HG02623 (cell line): ENCODE data around the gene BMPER.

ENCODE experiments used
- ATAC-seq: cut with Tn5 transposase; IDR thresholded peaks from one replicate; pipeline ENCODE4 v1.9.1; 2021; ENCODE audit warnings: moderate library complexity; ENCODE audit not compliant: unreplicated experiment

BMPER gene

DNA sequence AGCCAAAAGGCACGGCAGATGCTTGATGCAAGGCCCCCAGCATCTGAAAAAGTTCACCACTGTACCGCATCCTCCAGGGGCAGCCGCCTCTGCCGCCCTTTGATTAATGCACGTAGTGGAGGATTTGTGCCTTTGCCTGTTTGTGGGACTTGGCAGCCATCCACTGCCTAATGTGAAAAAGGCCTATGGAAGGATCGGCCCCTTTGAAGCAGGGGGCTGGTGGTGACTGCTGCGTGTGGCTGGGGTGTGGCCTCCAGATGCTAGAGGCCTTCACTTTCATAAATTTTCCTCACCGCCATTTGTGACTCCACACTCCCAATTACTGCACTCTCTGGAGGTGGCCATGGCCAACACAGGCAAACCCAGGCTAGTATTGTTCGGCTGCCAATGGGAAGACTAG lies 226.0 kb downstream of the BMPER start:
- ATAC-seq = no peak

- ATAC-seq = no peak
Measured at GRCh38 chr7:34133356-34133982, 228.1 kb downstream of the BMPER start.

DNA sequence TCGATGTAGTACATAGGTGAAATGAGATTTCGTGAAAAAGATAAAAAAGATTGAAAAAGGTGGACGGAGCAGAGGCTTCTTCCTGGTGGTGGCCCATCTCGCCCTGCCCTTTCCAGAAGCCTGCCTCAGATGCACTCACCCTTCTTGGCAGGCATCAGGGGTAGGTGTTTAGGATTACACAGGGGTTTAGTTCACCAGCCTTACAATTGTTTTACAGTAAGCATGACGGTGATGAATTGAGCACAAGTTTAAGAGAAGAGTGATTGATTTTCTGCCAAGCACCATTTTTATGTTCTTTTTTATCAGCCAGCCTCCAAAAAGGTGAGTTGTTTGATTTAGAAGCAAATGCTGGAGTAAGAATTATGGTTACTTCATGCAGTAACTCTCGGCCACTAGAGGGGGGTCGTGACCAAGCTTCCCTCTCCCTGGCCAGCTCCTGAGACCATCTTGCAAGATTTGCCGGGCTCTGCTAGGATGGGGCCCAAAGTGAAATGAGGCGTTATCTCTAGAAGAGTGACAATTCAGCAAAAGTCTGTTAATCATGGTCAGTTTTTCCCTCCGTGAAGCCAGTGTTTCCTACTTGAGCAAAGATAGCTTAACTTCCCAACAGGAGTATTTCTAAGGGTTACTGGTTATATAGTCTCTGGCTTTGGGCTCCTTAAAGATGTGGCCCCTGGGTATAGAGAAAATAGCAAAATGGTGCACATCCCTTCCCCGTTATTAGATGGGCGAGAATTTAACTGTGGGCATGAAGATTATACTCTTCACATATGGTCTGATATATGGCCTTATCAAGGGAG lies 228.8 kb downstream of the BMPER start:
- peak; percentile 42 for ATAC-seq

DNA sequence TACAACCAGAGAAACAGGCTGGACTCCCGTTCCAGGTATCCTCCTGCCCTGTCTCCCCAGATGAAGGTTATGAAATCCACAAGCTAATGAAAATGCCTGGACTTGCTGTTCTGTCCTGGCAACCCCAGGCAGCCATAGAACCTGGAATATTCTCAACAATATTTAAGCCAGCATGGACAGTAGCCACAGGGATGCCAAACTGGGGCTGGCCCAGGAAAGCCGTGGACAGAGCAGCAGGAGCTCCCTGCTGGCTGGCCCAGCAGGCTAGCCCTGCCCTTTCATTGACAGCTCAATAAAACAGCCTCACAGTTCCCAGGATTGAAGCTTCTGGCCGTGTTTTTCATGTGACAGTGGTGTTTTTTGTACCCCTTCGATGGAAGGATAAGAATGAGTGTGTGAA lies 230.6 kb downstream of the BMPER start:
- ATAC-seq = no peak

DNA sequence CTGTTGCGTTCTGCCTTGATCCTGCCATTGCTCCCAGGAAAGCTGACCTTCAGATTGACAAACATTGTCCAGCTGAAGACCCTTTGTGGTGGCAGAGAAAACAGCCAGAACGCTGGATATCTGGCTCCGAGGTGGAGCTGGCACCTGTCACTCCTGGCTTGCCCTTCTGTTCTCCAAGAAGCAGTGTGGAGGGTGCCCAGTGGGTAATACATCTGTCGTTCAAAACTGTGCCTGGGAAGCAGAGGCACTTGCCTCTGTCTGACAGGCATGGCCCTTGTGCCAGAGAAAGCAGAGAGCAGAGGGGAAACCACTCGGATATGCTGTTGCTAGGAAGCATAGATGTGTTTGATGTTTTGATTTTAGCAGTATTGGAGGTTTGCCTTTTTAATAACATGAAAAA lies 231.4 kb downstream of the BMPER start:
- no peak for ATAC-seq

GRCh38 chr7:34137176-34137575 lies 231.8 kb downstream of the BMPER start:
- no peak for ATAC-seq

DNA sequence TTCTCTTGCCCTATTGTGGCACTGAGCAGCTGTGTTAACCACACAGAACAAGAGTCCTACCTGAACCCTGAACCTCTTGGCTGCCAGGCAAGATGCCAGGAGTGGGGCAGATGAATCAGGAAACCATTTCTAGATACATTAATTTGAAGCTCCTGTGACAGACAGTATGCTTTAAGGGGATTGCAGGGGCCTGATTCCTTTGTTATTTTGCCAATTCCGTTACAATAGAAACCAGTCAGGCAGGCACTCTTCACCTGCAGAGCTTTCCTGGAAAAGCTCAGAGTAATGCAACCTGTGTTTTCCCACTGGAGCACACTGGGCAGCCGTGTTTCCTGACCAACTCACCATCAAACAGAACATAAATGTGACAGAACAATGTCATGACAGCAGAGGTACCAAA lies 233.1 kb downstream of the BMPER start:
- ATAC-seq = no peak

- no peak for ATAC-seq
Measured at GRCh38 chr7:34139086-34139485, 233.7 kb downstream of the BMPER start.

DNA sequence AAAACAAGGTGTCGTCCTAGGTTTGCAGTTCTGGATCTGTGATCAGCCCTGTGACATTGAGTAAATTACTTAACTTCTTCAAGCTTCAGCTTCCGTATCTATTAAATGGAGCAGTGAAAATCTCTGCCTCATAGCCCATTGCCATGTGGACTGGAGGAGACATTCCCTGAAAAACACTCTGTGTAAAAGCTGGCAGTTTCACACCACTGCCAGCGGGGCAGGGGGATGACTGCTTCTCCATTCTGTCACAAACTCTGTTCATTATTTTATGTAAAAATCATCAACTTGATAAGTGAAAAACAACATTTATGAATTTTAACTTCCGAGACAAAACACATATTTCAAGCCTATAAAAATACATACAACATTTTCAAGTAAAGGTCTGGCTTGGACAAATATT lies 234.7 kb downstream of the BMPER start:
- no peak for ATAC-seq

- no peak for ATAC-seq
Measured at GRCh38 chr7:34143402-34143801, 238.1 kb downstream of the BMPER start.

DNA sequence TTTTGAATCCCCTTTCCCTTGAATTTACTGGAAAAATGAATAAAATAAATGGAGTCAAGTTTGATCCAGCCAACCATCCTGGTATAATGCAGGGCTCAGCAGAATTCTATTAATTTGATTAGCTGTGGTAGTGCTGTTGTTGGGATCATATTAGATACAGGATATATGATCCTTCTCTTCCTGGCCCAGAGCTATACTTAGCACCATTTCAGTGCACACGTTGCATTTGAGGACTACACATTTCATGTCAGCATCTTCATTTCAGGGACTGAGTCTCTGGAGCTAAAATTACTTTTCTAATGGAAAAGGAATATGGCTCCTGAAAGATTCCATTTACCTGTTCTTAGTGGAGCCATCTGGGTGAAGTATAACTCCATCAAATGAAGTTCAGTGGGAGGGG lies 240.3 kb downstream of the BMPER start:
- no peak for ATAC-seq

DNA sequence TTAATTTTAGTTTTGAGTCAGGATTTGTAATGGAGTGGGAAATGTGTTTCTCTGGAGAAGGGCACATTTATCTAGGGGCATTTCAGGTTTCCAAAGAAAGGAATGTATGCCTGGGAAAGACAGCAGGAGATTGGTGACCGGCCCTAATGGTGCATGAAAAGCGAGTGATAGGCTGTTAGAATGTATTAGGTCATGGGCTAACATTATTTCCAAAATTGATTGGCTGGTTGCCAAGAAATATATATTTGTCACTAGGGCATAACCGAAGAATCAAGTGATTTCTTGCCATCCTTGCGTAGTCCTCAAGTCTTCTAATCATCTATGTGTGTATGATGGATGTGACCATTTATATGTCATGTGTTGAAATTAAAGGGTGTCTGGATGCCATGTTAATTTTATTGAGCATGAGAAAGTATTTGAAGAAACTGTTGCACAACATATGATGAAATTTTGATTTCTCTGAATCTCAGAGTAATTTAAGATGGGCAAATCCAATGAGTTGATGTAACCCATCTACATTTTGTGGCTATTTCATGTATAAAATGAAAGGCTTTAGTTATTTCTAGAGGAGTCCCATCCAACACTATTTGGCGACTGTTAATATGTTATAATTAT lies 248.4 kb downstream of the BMPER start:
- no peak for ATAC-seq

DNA sequence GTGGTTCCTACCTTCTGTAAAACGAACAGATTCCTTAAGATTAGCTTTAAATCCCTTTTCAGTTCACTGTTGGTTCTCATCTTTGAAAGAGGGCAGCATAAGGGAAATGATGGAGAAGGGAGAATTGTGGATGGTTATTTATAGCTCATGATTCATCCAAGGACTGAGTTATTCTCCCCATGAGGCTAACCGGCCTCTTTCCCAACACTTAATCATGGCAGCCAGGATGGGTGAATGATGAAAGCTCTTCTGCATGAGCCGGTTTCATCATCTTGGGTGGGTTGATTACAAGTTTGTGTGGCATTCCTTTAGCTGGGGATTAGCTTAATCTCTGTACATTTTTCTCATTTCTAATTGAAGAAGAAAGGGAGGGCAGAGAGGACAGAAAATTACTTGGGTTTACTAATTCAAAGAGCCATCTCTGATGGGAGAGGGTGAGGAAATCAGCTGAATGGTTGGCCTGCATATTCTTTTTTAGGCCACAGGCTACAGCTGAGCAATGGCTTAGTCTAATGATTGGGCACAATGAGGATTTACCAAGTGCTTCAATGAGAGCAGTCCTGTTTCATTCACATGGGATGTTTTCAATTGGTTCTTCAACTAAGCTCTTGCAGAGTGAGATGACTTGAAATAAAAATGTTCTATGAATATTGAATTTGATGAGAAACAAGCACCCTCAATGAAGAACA lies 250.0 kb downstream of the BMPER start:
- ATAC-seq = no peak

DNA sequence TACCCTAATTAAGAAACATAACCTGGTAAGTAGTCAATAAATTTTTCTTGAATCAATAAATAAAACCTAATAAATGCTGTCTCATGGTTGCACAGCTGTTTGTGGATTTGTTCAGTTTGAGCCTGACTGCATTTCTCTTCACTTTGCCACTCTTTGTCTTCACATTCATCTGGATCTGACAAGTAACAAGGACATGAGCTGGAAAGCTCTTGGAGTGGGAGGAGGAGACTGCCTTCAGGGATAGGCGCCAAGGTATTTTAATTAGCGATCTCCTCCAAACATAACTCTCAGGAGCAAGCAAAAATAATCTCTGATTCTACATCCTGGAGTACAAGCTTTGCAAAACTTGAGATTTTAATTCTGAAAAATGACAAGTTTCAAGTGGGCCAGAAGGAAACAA lies 251.0 kb downstream of the BMPER start:
- no peak for ATAC-seq

DNA sequence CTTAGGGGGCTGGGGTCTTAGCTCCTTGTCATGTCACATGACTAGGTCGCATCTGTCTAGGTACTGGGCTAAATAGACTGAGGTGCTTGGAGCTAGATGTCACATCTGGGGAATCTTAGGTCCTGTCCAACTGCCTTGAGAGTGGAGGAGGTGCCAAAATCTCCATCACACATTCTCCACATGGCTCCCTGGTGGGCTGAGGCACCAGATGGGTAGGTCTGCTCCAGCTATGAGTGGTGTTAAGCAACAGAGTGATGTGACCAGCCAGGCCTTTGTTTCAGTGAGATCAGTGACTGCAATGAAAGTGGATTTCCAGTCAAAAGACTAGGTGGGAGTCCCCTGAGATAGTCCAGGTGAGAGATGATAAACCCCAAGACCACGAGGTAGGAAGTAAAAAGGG lies 251.8 kb downstream of the BMPER start:
- no peak for ATAC-seq

DNA sequence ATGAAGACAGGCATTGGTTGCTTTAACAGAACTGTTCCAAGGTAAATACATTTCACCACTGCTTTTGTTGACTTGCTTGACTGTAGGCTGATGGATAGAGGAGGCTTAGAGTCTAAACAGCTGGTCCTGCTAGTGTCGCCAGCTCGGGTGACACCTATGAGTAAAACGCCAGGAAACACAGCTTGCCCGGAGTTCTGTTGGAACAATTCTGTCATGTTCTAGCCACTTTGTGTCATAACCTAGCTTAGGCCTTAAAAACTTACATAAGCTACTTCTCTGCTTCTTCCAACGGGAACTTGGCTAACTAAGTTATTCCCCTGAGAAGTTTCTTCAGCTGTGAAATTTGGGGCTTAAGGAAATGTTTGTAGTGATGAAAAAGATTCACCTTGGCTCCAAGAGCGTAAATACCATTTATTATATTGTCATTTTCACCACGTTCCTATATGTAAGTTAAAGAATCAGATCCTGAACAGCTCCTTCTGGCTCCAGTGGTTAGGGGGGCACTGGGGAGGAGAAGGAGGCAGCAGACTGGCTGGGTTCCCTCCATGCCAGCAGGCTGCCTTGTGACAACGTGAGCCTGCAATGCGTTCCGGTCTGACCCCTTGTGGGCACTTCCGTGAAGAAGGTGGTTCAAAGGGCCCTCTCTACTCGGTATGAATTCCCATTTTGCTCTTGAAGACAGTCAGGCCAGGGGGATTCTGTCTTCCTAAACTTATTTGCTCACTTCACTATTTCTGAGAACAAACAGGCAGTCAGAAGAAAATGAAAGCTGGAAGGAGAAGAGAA lies 253.2 kb downstream of the BMPER start:
- ATAC-seq = no peak

DNA sequence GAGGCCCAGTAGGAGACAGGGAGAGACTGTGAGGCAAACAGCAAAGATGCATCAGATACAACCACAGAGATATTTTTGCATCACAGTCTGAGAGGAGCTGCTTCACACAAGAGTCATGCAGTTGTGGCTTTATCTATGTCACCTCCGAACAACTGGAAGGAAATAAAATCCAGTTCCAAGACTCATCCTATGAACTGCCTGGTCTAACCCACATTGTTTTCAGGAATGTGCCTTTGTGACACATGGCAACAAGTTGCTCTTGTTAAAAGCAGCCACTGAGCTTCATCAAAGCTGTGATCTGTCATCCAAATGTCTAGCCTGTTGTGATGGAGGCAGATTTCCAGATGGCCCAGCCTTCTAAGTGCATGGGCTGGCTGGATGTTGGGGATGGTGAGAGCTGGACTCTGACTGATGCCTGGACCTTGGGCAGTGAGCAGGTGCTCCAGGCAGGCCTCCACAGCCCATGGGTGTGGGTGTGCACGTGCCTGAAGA lies 255.0 kb downstream of the BMPER start:
- ATAC-seq = no peak

DNA sequence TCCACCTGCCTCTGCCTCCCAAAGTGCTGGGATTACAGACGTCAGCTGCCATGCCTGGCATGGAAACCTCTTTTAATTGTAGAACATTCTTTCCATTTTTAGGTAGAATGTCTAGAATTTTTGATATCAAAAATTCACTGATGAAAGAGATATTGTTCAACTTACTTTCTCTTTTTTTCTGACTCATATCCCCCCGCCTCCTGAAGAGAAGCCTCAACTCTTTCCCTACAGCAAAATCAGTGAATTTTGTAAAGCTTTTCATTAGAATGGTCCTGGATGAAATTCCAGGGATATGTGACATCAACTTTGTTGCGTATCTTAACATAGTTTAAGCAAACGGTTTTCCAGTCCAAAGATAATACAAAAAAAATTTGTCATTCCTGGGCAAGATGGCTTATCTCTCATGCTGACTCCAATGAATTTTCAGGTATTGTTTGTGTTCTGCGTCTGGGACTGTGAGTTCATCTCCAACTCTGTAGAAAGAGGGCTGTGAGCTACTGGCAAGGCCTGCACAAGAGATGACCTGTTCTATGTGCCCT lies 256.8 kb downstream of the BMPER start:
- no peak for ATAC-seq

- ATAC-seq = no peak
Measured at GRCh38 chr7:34162677-34163076, 257.3 kb downstream of the BMPER start.

- ATAC-seq = no peak
Measured at GRCh38 chr7:34163956-34164355, 258.6 kb downstream of the BMPER start.
